Measurements from ENCODE around the gene MAFG. TPM values are rescaled to one million over a fixed set of nuclear protein-coding genes. Genes with fewer than 3 reads are reported as not detected.

MAFG gene
- total RNA-seq (2014; rRNA removed; shearing (Covaris generic)), result 25.2 and 30.9 TPM in 2 replicates

DNA sequence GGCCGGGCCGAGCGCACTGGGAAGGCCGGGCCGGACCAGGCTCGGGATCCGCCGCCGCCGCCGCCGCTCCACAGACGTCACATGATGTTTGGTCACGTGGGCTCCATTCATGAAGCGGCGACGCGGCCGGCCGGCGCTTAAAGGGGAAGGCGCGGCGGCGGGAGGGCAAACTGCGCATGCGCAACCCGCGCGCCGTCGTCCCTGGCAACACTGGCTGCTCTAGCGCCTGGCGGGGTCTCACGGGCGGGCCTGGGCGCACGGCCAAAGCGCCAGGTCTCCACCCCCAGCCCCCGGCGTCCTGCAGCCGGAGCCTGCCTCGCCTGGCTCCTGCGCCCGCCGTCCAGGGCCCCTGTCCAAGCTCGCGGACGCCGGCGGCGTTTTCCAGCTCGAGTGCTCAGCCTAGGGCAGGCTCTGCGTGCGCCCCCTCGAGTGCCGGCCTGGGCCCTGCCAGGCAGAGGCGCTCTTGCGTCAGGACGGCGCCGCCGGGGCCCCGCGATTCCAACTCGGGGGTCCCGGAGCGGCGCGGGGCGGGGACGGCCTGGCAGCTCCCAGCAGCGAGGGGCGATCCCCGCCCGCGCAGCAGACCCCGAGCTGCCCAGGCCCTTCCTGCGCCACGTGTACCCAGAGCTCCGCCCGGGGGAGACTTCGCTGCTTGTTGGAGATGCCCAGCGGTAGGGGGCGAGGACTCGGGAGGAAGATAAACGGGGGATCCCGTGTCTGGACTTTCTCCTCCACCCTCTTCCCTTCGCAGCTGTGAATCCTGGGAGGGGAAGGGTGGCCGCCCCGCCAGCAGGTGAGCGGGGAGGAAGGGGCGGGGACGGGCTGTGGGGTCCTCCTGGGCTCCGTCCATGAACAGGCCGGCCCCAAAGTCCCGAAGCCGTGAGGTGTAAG is at the start of gene MAFG:
TSS of gene MAFG (minus strand) at position 83 of the 891 bp plus-strand sequence. CDS start 4,550 bp downstream, outside the sequence.
- peaks cover 5% of the 10 kb centered on the region for H3K36me3 ChIP-seq
- DNase-seq (ENCODE audit: low read depth in 1 of 2, low spot score in 2 of 2), result peak; percentile 96 to 99

DNA sequence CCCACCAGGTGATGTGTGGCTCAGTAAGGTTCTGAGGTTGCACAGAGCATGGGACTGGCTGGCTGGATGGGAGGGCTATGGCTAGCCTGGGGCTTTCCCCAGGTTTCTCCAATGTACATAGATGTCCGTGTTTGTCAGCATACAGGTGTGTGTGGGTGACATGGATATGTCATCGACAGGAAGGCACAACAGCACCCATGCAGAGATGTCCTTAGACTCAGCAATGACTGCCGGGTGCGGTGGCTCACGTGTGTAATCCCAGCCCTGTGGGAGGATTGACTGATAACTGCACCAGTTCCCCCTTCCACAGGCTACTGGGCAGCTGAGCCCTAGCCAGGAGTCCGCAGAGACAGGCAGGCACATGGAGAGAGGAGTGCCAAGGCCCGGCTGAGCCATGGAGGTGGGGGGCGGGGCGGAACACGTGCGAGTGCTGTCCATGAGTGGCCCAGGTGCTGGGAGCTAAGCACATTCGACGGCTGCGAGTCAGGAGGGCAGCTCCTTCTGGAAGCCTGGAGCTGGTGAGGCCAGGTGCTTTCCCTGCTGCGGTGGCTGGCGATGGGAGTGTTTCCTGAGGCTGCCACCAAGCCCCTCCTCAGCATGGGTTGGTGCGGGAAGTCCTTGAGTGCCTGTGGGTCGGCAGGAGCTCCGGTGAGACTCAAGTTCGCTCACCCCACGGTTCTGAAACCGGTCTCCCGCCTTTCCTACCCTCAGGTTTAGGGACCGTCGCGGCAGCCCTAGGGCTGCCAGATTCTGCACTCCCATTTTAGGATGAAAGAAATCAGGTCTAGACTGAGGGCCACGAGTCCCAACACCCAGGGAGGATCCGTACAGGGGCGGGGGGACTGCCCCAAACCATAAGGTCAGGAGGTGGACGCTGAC is 49.0 kb upstream of the MAFG start:
- peak overlapping the region; percentile 94 for H3K27ac ChIP-seq
- peaks cover 17% of the 10 kb centered on the region for H3K4me1 ChIP-seq (replicated peaks)
- no peaks in the 10 kb centered on the region for H3K9me3 ChIP-seq (replicated peaks)
- peaks cover 4% of the 10 kb centered on the region; the same call in 1 of the 2 replicates for H3K27me3 ChIP-seq (replicated peaks)
- no peak for DNase-seq (ENCODE audit: low read depth in 1 of 2, low spot score in 2 of 2)
- H3K4me3 ChIP-seq, result peak overlapping the region; percentile 98
- H3K36me3 ChIP-seq, result peaks cover 23% of the 10 kb centered on the region

More for the DNA sequence above, at the start of gene MAFG:
- no peaks in the 10 kb centered on the region for H3K9me3 ChIP-seq (replicated peaks)
- peaks cover 33% of the 10 kb centered on the region for H3K4me1 ChIP-seq (replicated peaks)
- peak within 1 kb of the TSS; percentile 91 for H3K4me3 ChIP-seq
- H3K27ac ChIP-seq, result peak within 1 kb of the TSS; percentile 95
- 0 out of 2 replicates have a peak, but pooled peaks cover 2% of the 10 kb centered on the region for H3K27me3 ChIP-seq (replicated peaks)

DNA sequence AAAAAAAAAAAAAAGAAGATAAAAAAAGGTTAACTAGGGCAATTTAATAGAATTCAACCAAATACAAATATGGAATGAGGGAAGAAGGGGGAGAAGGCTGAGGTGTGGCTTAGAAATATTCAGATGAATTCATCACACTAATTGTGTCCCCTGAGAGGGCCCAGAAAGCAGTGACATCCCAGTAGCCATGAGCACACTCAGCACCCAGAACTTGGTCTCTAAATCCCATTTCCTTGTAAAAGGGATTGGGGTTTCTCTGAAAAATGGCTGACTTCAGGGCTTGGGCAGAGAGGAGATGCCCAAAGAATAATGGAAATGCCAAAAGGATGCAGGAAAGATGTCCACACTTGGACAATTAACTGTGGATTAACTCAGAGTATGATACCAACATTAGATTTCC is 45.9 kb upstream of the MAFG start:
- H3K36me3 ChIP-seq, result peaks cover 6% of the 10 kb centered on the region
- no peaks in the 10 kb centered on the region for H3K9me3 ChIP-seq (replicated peaks)
- DNase-seq (ENCODE audit: low read depth in 1 of 2, low spot score in 2 of 2), result no peak
- H3K4me3 ChIP-seq, result no peak overlapping the region
- H3K4me1 ChIP-seq (replicated peaks), result peaks cover 13% of the 10 kb centered on the region
- H3K27ac ChIP-seq, result no peak overlapping the region
- peaks cover 14% of the 10 kb centered on the region; the same call in 1 of the 2 replicates for H3K27me3 ChIP-seq (replicated peaks)

DNA sequence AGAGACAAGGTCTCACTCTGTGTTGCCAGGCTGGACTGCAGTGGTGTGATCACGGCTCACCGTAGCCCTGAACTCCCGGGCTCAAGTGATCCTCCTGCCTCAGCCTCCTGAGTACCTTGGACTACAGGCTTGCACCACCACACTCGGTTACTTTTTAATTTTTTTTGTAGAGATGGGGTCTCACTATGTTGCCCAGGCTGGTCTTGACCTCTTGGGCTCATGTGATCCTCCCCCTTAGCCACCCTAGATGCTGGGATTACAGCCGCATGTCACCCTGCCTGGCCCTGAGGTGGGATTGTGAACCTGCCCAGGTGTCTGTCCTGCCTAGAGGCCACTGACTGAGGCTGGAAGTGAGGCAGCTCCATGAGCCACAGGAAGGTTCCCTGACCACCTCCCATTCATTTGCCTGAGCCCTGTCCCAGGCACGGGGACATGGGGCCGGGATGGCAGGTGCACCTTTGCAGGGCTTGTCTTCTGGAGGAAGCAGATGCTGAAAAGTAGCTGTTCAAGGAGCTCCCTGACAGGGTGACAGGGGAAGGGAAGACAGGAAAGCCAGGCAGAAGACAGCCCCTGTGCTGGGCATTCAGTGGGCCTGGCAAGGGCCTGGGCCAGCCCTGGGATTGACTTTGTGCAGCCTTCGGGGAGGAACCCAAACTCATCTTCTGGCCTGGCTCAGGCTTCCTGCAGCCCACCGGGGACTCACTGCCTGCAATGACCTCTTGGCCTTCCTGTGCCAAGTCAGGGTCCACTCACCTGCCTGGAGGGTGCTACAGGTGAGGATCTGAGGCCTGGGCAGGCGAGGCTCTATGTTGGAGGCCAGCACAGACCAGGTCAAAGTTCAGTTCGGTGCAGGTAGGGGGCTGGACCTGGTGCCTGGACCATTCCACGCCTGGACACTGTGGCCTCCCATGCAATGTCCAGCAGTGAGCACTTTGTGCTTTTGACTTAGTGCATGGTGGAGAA is 41.6 kb upstream of the MAFG start:
- H3K36me3 ChIP-seq, result no peaks in the 10 kb centered on the region
- peaks cover 10% of the 10 kb centered on the region for H3K4me1 ChIP-seq (replicated peaks)
- H3K27me3 ChIP-seq (replicated peaks), result peaks cover 25% of the 10 kb centered on the region
- H3K9me3 ChIP-seq (replicated peaks), result no peaks in the 10 kb centered on the region
- no peak for DNase-seq (ENCODE audit: low read depth in 1 of 2, low spot score in 2 of 2)
- H3K27ac ChIP-seq, result no peak overlapping the region
- H3K4me3 ChIP-seq, result no peak overlapping the region

DNA sequence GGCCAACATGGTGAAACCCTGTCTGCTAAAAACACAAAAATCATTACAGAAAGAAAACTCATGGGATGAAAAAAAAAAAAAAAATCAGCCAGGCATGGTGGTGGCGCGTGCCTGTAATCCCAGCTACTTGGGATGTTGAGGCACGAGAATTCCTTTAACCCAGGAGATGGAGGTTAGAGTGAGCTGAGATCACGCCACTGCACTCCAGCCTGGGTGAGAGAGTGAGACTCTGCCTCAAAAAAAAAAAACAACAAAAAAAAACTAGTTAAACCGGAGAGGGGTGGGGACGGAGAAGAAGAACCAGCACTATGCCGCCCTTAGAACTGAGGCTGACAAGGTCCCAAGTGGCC is 40.8 kb upstream of the MAFG start:
- Histone ChIP-seq H3K27me3 (replicated peaks) (peaks cover 33% of the 10 kb centered on the region), H3K4me1 (replicated peaks) (peaks cover 10% of the 10 kb centered on the region), H3K27ac (no peak overlapping the region), H3K36me3 (no peaks in the 10 kb centered on the region), H3K4me3 (no peak overlapping the region), H3K9me3 (replicated peaks) (no peaks in the 10 kb centered on the region)
- no peak for DNase-seq (ENCODE audit: low read depth in 1 of 2, low spot score in 2 of 2)

DNA sequence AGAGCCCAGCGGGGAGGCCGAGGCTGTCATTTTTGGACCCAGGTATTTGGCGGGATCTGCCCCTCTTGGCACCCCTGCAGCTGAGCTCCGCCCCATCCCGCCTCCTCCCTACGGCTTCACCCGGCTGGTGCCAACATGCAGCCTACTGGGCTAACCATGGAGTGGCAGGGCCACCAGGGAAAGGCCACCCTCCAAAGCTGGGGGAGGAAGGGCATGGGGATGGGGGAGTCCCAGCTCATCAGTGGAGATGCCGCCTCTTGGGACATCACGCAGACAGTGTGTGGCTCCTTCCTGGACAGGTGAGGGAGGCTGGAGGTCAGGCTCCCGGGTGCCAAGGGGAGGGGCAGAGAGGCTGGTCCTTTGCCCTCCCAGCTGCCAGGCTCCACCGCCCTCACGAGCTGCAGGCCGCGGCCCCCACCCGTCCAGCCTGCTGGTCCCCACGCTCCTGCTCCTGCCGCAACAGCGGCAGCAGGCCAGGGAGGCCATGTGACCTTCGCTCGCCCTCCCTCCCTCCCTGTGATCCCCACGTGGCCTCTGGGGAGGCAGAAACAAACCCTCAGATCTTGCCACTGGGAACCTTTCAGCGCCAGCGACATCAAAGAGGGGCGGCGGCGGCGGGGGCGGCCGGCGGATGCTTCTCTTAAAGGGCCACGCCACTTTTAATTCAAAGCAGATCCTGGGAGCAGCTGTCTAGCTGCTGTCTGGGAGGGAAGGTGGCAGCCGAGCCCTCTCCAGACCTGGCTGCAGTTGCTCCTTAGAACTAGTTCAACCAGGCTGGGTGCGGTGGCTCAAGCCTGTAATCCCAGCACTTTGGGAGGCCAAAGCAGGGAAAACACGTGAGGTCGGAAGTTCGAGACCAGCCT is 40.2 kb upstream of the MAFG start:
- peak; percentile 62 to 80 for DNase-seq (ENCODE audit: low read depth in 1 of 2, low spot score in 2 of 2)
- peaks cover 10% of the 10 kb centered on the region for H3K4me1 ChIP-seq (replicated peaks)
- H3K27ac ChIP-seq, result no peak overlapping the region
- peaks cover 39% of the 10 kb centered on the region for H3K27me3 ChIP-seq (replicated peaks)
- no peaks in the 10 kb centered on the region for H3K36me3 ChIP-seq
- no peak overlapping the region for H3K4me3 ChIP-seq
- no peaks in the 10 kb centered on the region for H3K9me3 ChIP-seq (replicated peaks)

DNA sequence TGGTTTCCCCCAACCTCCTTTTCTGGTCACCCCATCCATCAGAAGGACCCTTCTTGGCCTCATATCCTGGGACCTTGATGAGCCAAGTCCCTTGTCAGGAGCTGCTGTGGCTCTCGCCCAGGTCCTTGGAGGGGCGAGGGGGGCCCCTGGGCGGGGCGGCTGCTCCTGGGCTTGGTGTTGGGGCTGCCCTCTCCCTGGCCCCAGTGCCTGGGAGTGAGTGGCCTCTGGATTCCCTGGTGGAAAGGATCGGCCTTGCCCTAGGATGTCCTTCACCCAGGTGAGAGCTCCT is 39.7 kb upstream of the MAFG start:
- no peak for DNase-seq (ENCODE audit: low read depth in 1 of 2, low spot score in 2 of 2)
- Histone ChIP-seq H3K27ac (no peak overlapping the region), H3K4me3 (no peak overlapping the region)

DNA sequence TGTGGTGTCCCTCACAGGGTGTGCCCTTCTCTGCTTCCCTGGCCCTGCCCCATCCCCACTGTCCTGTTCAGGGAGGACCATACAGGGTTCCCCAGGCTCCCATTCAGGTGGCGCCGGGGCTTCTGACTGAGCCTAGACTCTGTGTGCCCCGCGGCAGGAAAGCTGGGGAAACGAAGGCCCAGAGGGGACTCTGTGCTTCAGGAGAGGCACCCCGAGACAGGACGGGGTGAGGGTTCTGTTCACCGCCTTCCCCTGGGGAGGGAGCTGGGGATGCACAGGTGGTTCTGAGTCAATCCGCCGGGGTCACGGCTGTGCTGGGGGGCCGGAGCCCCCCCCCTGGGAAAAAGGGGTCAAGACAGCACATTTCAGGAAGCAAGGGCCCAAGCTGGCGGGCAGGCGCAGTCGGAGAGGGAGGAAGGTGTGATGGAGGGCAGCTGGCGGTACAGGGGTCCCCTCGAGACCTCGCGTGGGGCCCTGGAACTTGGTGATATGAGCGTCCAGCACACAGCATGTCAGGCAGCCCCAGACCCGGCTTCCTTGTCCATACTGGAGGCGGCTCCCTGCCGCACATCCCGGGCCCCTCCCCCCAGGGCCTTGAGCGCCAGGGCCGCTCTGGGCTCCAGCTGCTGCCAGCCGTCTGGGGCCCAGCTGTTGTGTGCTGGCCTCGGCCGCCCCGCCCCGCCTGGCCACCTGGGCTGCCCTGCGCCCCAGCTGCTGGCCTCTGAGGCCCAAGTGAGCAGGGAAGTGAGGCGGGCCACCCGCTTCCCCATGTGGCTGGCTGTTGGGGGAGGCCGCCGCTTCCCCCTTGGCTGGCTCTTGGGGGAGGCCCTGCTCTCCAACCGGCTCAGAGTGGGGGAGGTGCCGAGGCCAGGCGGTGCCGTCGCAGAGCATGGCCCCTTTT is 39.1 kb upstream of the MAFG start:
- H3K27ac ChIP-seq, result no peak overlapping the region
- peaks cover 47% of the 10 kb centered on the region for H3K27me3 ChIP-seq (replicated peaks)
- no peaks in the 10 kb centered on the region for H3K9me3 ChIP-seq (replicated peaks)
- H3K36me3 ChIP-seq, result no peaks in the 10 kb centered on the region
- peaks cover 16% of the 10 kb centered on the region for H3K4me1 ChIP-seq (replicated peaks)
- no peak overlapping the region for H3K4me3 ChIP-seq
- no peak for DNase-seq (ENCODE audit: low read depth in 1 of 2, low spot score in 2 of 2)

More for the DNA sequence above, 39.7 kb upstream of the MAFG start:
- Histone ChIP-seq H3K27me3 (replicated peaks) (peaks cover 45% of the 10 kb centered on the region), H3K4me1 (replicated peaks) (peaks cover 10% of the 10 kb centered on the region), H3K36me3 (no peaks in the 10 kb centered on the region), H3K9me3 (replicated peaks) (no peaks in the 10 kb centered on the region)

DNA sequence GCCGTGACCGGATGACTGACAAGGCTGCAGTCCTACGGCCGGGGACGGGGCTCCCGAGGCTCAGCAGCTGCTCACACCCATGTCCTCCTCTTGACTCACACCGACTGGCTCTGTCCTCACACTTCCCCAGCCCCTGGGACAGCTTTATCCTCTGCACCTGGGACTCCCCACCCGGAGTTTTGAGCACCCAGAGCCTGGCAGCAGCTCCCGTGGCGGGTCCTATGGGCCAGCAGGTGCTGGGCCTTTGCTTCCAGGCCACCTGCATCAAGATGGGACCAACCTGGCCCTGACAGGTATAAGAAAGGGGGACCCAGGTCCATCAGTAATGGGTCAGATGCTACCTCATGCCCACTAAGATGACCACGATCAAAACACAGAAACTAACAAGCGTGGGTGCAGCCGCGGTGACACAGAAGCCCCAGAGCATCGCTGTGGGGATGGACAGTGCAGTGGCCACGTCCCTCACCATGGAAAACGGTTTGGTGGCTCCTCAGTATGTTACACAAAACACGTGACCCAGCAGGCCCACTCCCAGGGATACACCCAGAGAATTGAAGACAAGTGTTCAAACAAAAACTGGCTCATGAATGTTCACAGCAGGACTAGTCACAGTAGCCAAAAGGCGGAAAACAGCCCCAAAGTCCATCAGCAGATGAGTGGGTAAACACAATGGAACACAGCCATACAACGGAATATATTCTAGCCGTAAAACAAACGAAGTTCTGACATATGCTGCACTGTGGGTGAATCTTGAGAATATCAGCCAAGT is 36.7 kb upstream of the MAFG start:
- peaks cover 60% of the 10 kb centered on the region for H3K27me3 ChIP-seq (replicated peaks)
- no peak overlapping the region for H3K27ac ChIP-seq
- H3K9me3 ChIP-seq (replicated peaks), result peaks cover 13% of the 10 kb centered on the region
- no peak for DNase-seq (ENCODE audit: low read depth in 1 of 2, low spot score in 2 of 2)
- H3K4me1 ChIP-seq (replicated peaks), result peaks cover 38% of the 10 kb centered on the region
- 0 out of 2 replicates have a peak, but pooled peaks cover 3% of the 10 kb centered on the region for H3K36me3 ChIP-seq
- no peak overlapping the region for H3K4me3 ChIP-seq

DNA sequence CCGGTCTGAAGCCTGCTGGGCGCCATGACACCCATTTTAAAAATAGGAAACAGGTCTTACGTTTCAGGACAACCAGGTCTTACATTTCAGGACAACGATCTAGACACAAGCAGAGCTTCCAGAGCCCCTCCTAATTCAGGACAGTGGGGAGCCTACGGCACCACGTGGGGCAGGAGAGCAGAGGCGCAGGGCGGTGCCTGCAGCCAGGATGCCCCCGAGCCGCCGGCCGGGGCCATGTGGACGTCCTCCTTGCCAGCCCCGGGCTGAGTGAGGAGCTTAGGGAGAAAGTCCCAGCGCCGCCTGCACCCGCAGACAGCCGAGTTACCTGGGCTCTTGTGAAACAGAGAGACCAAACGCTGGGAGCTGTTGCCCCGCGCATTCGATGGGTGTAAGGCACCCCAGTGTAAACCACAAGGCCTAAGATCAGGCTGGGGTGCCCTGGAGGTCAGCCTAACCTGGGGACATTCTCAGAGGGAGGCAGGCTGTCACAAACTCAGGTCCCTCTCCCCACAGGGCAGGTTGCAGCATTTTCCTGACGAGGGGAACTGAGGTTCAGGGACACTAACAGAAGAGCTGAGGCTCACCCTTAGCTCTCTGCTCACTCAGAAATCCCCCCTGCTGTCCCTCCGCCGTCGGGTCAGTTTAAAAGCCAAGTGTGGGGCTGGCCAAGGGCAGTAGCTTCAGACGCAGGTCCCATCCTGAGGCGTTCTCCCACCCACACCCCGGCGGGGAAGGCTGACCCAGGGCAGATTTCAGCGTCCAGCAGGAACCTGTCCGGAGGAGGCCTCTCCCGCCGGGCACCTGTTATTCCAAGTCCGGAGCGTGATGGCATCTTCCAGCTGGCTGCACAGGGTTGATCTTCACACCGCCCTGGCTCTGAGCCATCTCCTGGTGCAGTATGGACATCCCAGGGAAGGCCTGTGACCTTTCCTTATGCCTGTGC is 35.2 kb upstream of the MAFG start:
- peaks cover 71% of the 10 kb centered on the region for H3K27me3 ChIP-seq (replicated peaks)
- DNase-seq (ENCODE audit: low read depth in 1 of 2, low spot score in 2 of 2), result no peak
- no peak overlapping the region for H3K27ac ChIP-seq
- peaks cover 14% of the 10 kb centered on the region for H3K9me3 ChIP-seq (replicated peaks)
- peaks cover 36% of the 10 kb centered on the region for H3K4me1 ChIP-seq (replicated peaks)
- H3K36me3 ChIP-seq, result 0 out of 2 replicates have a peak, but pooled peaks cover 3% of the 10 kb centered on the region
- H3K4me3 ChIP-seq, result no peak overlapping the region

All from SJSA1 (cell line).